Anterior cingulate cortex (tissue), 58 donors: ENCODE data around the gene UBA1.
A peak's percentile ranks its signal among the peaks of the same experiment; 100 is the strongest.

Experiments
- DNase-seq, 58 donors: peaks; one replicate each; lab custom pipeline; 2025; lab: John Stamatoyannopoulos, UW

UBA1 gene

GRCh38 chrX:47209508-47210238 lies 16.0 kb downstream of the UBA1 start:
- peak in 4 of 58 donors; percentile 0 to 12 (median 4) for DNase-seq

GRCh38 chrX:47210661-47211425 lies 17.2 kb downstream of the UBA1 start:
- DNase-seq, result no peak

- DNase-seq, result no peak
Measured at GRCh38 chrX:47212381-47213293, 19.0 kb downstream of the UBA1 start.

- DNase-seq, result no peak
Measured at GRCh38 chrX:47214435-47215077, 20.9 kb downstream of the UBA1 start.

GRCh38 chrX:47215291-47215900 lies 21.8 kb downstream of the UBA1 start:
- peak in 1 of 58 donors; percentile 1 for DNase-seq

- DNase-seq, result no peak
Measured at GRCh38 chrX:47216393-47216925, 22.8 kb downstream of the UBA1 start.

GRCh38 chrX:47217121-47217851 lies 23.7 kb downstream of the UBA1 start:
- DNase-seq, result no peak

- peak; percentile 38 to 98 (median 91) for DNase-seq
Measured at GRCh38 chrX:47217852-47218279, 24.2 kb downstream of the UBA1 start.

GRCh38 chrX:47218280-47218919 lies 24.8 kb downstream of the UBA1 start, which contains the start of gene CDK16:
CDK16 (plus strand) TSS chrX:47218681; CDS start chrX:47223558, 4,877 bp downstream.
- DNase-seq, result peak in 56 of 58 donors; percentile 12 to 92 (median 71)

GRCh38 chrX:47218920-47219815 lies 25.5 kb downstream of the UBA1 start:
- peak in 11 of 58 donors; percentile 2 to 55 (median 28) for DNase-seq

- no peak for DNase-seq
Measured at GRCh38 chrX:47221756-47222155, 28.1 kb downstream of the UBA1 start.

GRCh38 chrX:47222751-47223350 lies 29.2 kb downstream of the UBA1 start:
- DNase-seq, result no peak

- DNase-seq, result no peak
Measured at GRCh38 chrX:47223476-47224250, 30.0 kb downstream of the UBA1 start.

GRCh38 chrX:47224266-47224895 lies 30.8 kb downstream of the UBA1 start:
- no peak for DNase-seq

- no peak for DNase-seq
Measured at GRCh38 chrX:47224896-47225290, 31.3 kb downstream of the UBA1 start.
